Endothelial cell of umbilical vein (primary cell): Measurements from ENCODE around the gene TXK. TPM values are rescaled to one million over a fixed set of nuclear protein-coding genes. Genes with fewer than 3 reads are reported as not detected.

Experiments
- BruUV-seq: library from RNA; stranded (reverse); fragments of 400-500 nt; replicated peaks from 2 replicates; lab custom pipeline; 2021; lab: Mats Ljungman, UMichigan
- CTCF ChIA-PET: fragments of 300-600, 350-600 bp; sonication (Branson Sonifier 250); formaldehyde crosslinking; loops from one replicate; lab custom pipeline; 2021; ENCODE audit warnings: antibody characterized with exemption, inconsistent platforms; lab: Charles Lee
- POLR2A ChIA-PET: fragments of 300-600, 350-600 bp; sonication (Branson Sonifier 250); formaldehyde crosslinking; loops from one replicate; lab custom pipeline; 2021; ENCODE audit warnings: antibody characterized with exemption, inconsistent platforms; lab: Charles Lee
- DNase-seq: peaks from one replicate; pipeline ENCODE4 v3.0.0-alpha.2; 2011; ENCODE audit warnings: low read depth, low spot score
- FAIRE-seq: peaks from 2 replicates; lab custom pipeline; 2011; peaks lifted over from hg19 to GRCh38; lab: Jason Lieb, UNC
- H2AFZ ChIP-seq: 2 replicates; pipeline ENCODE4 v1.6.0; 2012; ENCODE audit warnings: low read depth, low read length, control low read depth, inconsistent platforms
- H3K27ac ChIP-seq: 2 replicates; pipeline ENCODE4 v1.5.1; 2011; ENCODE audit warnings: low read depth, mild to moderate bottlenecking, control low read depth, low read length, moderate library complexity; ENCODE audit not compliant: insufficient read depth
- H3K27me3 ChIP-seq, 2 experiments: 2 replicates each; pipeline versions ENCODE4 v1.6.0 to v1.6.1; 2011; ENCODE audit warnings: low read length in 2 of 2, mixed read lengths in 1 of 2; ENCODE audit not compliant: control insufficient read depth in 2 of 2, insufficient read depth in 2 of 2
- H3K36me3 ChIP-seq, 2 experiments: 2 replicates in 1 of 2; 3 replicates in 1 of 2; pipeline ENCODE4 v1.5.1; 2011; ENCODE audit warnings: low read length in 2 of 2, mild to moderate bottlenecking in 1 of 2, moderate library complexity in 1 of 2; ENCODE audit not compliant: control insufficient read depth in 2 of 2, insufficient read depth in 2 of 2; ENCODE audit errors: extremely low read depth in 1 of 2
- H3K4me1 ChIP-seq: 3 replicates; pipeline ENCODE4 v1.5.1; 2011; ENCODE audit warnings: mild to moderate bottlenecking, low read length; ENCODE audit not compliant: control insufficient read depth, insufficient read depth; ENCODE audit errors: extremely low read depth
- H3K4me2 ChIP-seq: 2 replicates; pipeline ENCODE4 v1.6.1; 2011; ENCODE audit warnings: low read length, control low read depth, mixed read lengths; ENCODE audit not compliant: insufficient read depth
- H3K4me3 ChIP-seq, 3 experiments: fragments of 200-600 bp in 1 of 3; sonication (generic), shearing (Covaris generic) in 1 of 3; replicated peaks in 1 of 3; 2 replicates each; pipeline ENCODE4 v1.5.1; 2011 to 2016; ENCODE audit warnings: control low read depth in 3 of 3, low read length in 3 of 3, mild to moderate bottlenecking in 2 of 3, inconsistent platforms in 1 of 3, low read depth in 1 of 3, moderate library complexity in 1 of 3; ENCODE audit not compliant: insufficient read depth in 1 of 3
- H3K79me2 ChIP-seq: 2 replicates; pipeline ENCODE4 v1.6.0; 2012; ENCODE audit warnings: low read length, inconsistent platforms; ENCODE audit not compliant: control insufficient read depth, insufficient read depth
- H3K9ac ChIP-seq: replicated peaks from 2 replicates; pipeline ENCODE3; 2011; ENCODE audit warnings: low read length, control low read depth; ENCODE audit not compliant: insufficient read depth; ENCODE audit errors: extremely low read depth
- H3K9me1 ChIP-seq: replicated peaks from 3 replicates; pipeline ENCODE4 v1.6.0; 2011; ENCODE audit warnings: mild to moderate bottlenecking, low read length; ENCODE audit not compliant: control insufficient read depth, insufficient read depth; ENCODE audit errors: extremely low read depth
- H3K9me3 ChIP-seq: replicated peaks from 2 replicates; pipeline ENCODE4 v1.5.1; 2012; ENCODE audit warnings: low read length, inconsistent platforms; ENCODE audit not compliant: control insufficient read depth, insufficient read depth
- H4K20me1 ChIP-seq: replicated peaks from 2 replicates; pipeline ENCODE3; 2011; ENCODE audit warnings: mild to moderate bottlenecking, low read length; ENCODE audit not compliant: control insufficient read depth, insufficient read depth; ENCODE audit errors: extremely low read depth
- EZH2 ChIP-seq: IDR thresholded peaks from 2 replicates; pipeline ENCODE4 v1.6.1; 2012; ENCODE audit warnings: borderline replicate concordance, low read depth, mild to moderate bottlenecking, moderate library complexity, low read length, inconsistent platforms; ENCODE audit not compliant: severe bottlenecking
- FOS ChIP-seq: IDR thresholded peaks from 2 replicates; pipeline ENCODE4 v1.6.1; 2011; ENCODE audit warnings: mild to moderate bottlenecking, low read length, moderate library complexity, borderline replicate concordance; ENCODE audit not compliant: insufficient read depth
- GATA2 ChIP-seq: IDR thresholded peaks from 2 replicates; pipeline ENCODE4 v1.7.0; 2011; ENCODE audit warnings: low read depth, mild to moderate bottlenecking, moderate library complexity, mixed read lengths, low read length; ENCODE audit not compliant: insufficient read length, insufficient read depth
- JUN ChIP-seq: IDR thresholded peaks from 2 replicates; pipeline ENCODE4 v1.6.1; 2011; ENCODE audit warnings: borderline replicate concordance, low read depth; ENCODE audit not compliant: insufficient read length, insufficient read depth
- MYC ChIP-seq: IDR thresholded peaks from one replicate; pipeline ENCODE4 v1.6.1; 2011; ENCODE audit warnings: mild to moderate bottlenecking, low read depth, low read length
- POLR2A ChIP-seq: IDR thresholded peaks from 2 replicates; pipeline ENCODE4 v1.6.1; 2012; ENCODE audit warnings: low read depth, mild to moderate bottlenecking, control low read depth, low read length
- POLR2AphosphoS5 ChIP-seq: IDR thresholded peaks from 2 replicates; pipeline ENCODE4 v1.6.1; 2012; ENCODE audit warnings: low read depth, mild to moderate bottlenecking, control low read depth, low read length, moderate library complexity; ENCODE audit not compliant: insufficient read depth
- dilution Hi-C: fragments of 300-500 bp; cut with MboI; formaldehyde crosslinking; loops from one replicate; pipeline ENCODE4 v1.15.0; 2019; ENCODE audit warnings: low sequenced_read_pairs; ENCODE audit not compliant: extremely low pct_ligation_motif_present
- intact Hi-C: fragments of 100-400 bp; cut with micrococcal nuclease; formaldehyde crosslinking; loops from one replicate; pipeline ENCODE4 v1.10.0; 2022
- polyA plus RNA-seq, 4 experiments: library from polyadenylated mRNA; depleted of rRNA in 3 of 4; stranded (reverse) in 3 of 4; unstranded in 1 of 4; fragments of >200 nt; gene quantifications; 2 replicates each; pipeline versions ENCODE4 v1.2.1 to v1.2.3, GENCODE V29; 2011 to 2012; ENCODE audit warnings: missing spikeins in 1 of 4
- total RNA-seq: library from RNA; stranded (reverse); gene quantifications from 2 replicates; pipeline ENCODE4 v1.2.3, GENCODE V29; 2021
- TF ChIP-seq, protein P1 (sequence below): IDR thresholded peaks from 2 replicates; pipeline ENCODE4 v1.6.1; 2011; ENCODE audit not compliant: insufficient read depth, insufficient read length
- TF ChIP-seq, protein P2 (sequence below), 2 donors: IDR thresholded peaks; 1 replicate in 1 of 2; 2 replicates in 1 of 2; pipeline ENCODE4 v1.5.1; 2011; ENCODE audit warnings: low read length in 2 of 2, mild to moderate bottlenecking in 2 of 2, moderate library complexity in 2 of 2, control low read depth in 1 of 2, inconsistent platforms in 1 of 2, low read depth in 1 of 2; ENCODE audit not compliant: insufficient read depth in 1 of 2; ENCODE audit errors: extremely low read depth in 1 of 2

The TXK gene
- total and polyA plus RNA-seq, 2 donors (not counting 3 experiments of a cell fraction or from before 2014, with no cell fraction given) = 0.26 to 0.97 TPM

DNA sequence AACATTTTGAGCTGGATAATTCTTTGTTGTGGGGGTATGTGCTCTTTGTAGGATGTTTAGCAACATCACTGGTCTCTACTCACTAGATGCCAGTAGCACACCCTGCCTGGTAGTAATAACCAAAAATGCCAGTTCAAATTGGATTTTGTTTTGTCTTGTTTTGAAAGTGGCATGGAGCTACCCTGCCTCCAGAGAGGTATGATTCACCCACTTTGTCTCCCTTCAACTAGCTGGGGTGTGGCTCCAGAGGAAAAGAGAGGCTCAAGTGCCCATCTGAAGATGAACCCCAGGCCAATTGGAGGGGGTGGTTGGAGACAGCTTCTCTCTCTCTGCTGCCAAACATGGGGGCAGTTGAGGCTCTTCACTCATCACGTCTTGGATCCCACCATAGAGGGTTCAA is 83.0 kb downstream of the TXK start:
- CTCF ChIA-PET = no interaction called here
- no peak for DNase-seq
- H3K9me3 ChIP-seq = no peaks in the 10 kb centered on the region
- no peaks in the 10 kb centered on the region for H3K4me1 ChIP-seq
- no peak overlapping the region for H3K4me2 ChIP-seq
- dilution Hi-C loops (no loop called here), intact Hi-C loops (no loop called here)
- H3K9ac ChIP-seq = no peak overlapping the region
- no peaks in the 10 kb centered on the region for H3K79me2 ChIP-seq
- TF ChIP-seq POLR2AphosphoS5 (no peak), FOS (no peak), GATA2 (no peak), MYC (no peak), POLR2A (no peak), JUN (no peak), EZH2 (no peak)
- TF ChIP-seq, protein P1, sequence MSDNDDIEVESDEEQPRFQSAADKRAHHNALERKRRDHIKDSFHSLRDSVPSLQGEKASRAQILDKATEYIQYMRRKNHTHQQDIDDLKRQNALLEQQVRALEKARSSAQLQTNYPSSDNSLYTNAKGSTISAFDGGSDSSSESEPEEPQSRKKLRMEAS = no peak
- TF ChIP-seq, protein P2, sequence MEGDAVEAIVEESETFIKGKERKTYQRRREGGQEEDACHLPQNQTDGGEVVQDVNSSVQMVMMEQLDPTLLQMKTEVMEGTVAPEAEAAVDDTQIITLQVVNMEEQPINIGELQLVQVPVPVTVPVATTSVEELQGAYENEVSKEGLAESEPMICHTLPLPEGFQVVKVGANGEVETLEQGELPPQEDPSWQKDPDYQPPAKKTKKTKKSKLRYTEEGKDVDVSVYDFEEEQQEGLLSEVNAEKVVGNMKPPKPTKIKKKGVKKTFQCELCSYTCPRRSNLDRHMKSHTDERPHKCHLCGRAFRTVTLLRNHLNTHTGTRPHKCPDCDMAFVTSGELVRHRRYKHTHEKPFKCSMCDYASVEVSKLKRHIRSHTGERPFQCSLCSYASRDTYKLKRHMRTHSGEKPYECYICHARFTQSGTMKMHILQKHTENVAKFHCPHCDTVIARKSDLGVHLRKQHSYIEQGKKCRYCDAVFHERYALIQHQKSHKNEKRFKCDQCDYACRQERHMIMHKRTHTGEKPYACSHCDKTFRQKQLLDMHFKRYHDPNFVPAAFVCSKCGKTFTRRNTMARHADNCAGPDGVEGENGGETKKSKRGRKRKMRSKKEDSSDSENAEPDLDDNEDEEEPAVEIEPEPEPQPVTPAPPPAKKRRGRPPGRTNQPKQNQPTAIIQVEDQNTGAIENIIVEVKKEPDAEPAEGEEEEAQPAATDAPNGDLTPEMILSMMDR (IDR thresholded peaks at IDR 0.05; ENCODE audit: extremely low read depth in 1 of 2, insufficient read depth in 1 of 2, low read depth in 1 of 2, low read length in 2 of 2) = no peak
- no peak for FAIRE-seq
- H3K9me1 ChIP-seq = no peaks in the 10 kb centered on the region
- peaks cover under 1 to 7% of the 10 kb centered on the region in 2 experiments for H3K27me3 ChIP-seq
- H2AFZ ChIP-seq = no peak overlapping the region
- no peak overlapping the region for H3K4me3 ChIP-seq
- no peak overlapping the region for H3K27ac ChIP-seq
- BruUV-seq = no TSS peak
- H3K36me3 ChIP-seq = no peaks in the 10 kb centered on the region
- no peaks in the 10 kb centered on the region for H4K20me1 ChIP-seq
- POLR2A ChIA-PET = no interaction called here
